ACHN (cell line): ENCODE measurements around the gene COL4A4.
"Not testable (repeated sequence)": the region's sequence is repeated elsewhere in the genome, so short reads cannot be mapped to it uniquely, and the experiment has no call there.

ENCODE experiments used
- DNase-seq: peaks from one replicate; pipeline ENCODE4 v3.0.0-alpha.2; 2015
- in situ Hi-C: cut with HindIII; loops from 2 replicates; pipeline ENCODE4 v1.10.0; 2017; ENCODE audit warnings: low sequenced_read_pairs, low pct_ligation_motif_present, low pct_unique_long_range_greater_than_20kb

Gene COL4A4

DNA sequence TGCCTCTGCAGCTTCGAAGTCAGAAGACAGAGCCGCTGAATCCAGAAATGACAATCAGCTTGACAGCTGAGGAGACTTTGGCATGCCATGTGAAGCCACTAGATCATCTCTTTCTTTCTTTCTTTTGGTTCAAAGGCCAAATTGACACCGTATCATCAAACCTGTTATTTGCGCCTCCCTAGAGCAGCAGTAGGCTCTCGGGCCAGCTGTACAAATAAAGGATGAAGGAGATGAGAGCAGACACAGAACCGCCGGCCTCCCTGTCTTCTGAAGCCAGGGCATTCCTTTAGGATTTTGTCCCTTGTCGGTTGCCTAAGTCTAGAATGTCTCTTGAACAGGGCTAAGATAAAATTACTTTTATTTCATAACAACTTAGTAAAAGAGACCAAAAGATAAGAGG, 36.8 kb downstream of the COL4A4 start:
- in situ Hi-C loops = no loop called here
- no peak for DNase-seq

DNA sequence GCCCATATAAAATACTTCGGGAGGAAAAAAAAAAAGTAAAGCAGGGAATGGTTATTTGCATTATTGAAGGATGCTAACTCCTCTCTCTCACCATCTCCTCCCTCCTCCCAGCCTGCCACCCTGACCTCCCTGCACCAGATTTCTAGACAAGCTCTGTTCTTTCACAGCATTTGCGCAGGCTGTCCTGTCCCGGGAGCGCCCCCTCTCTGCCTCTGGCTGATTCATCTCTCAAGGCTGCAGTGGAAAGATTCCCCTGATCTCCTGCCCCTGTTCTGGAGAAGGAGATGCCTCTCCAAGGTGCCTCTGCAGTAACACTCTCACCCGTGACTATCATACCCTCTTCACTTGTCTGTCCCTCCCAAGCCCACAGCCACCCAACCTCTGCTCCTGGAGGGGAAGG, 38.5 kb downstream of the COL4A4 start:
- DNase-seq = no peak
- in situ Hi-C loops = no loop called here

DNA sequence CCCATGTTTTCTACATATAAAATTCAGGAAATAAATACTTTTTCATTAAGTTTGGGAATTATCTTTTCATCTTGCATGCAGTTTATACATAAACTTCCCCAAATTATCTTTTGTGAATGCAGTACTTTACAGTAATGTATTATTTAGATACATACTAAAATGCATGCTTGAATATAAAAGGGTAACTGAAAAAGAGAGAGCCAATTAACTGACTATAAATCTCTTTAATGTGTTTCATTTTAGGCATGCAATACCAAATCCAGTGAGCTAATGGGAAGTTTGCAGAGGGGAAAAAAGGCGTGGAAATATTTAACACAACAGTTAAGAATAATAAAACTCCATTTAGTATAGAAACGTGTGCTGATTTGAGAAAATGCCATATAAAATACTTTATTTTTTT, 39.2 kb downstream of the COL4A4 start:
- in situ Hi-C loops = no loop called here
- DNase-seq = no peak

DNA sequence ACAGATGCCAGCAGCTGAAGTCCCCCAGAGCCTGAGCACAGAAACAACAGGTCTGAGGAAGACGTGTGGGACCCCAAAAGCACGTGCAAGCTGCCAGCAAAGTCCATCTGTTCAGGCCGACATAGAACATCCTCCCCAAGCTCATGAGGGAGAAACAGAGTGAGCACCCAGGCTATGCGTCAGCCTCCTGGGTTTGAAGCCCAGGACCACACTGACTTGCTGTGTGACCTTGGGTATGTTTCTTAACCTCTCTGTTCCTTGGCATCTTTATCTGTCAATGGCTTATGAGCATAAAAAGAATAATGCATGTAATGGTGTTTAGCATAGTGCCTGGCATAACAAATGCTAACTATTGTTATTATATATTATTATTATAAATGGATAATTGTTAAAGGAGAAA, 40.3 kb downstream of the COL4A4 start:
- no peak for DNase-seq
- in situ Hi-C loops = no loop called here

DNA sequence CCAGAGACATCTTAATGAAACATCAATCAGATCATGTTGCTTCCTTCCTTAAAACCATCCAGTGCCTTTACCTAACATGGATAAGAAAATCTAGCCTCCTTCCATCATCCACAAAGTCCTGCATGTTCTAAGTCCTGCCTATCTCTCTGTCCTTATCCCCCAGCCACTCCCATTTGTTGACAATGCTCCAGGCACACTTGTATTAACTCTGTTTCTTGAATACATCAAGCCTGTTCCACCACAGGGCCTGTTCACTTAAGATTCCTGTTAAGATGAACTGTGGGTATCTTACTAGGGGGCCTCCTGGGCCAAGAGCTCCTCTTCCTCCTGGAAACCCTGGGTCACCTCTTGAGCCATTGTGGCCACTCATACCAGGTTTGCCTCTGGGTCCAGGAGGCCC, 45.7 kb downstream of the COL4A4 start:
- no peak for DNase-seq
- in situ Hi-C loops = no loop called here

DNA sequence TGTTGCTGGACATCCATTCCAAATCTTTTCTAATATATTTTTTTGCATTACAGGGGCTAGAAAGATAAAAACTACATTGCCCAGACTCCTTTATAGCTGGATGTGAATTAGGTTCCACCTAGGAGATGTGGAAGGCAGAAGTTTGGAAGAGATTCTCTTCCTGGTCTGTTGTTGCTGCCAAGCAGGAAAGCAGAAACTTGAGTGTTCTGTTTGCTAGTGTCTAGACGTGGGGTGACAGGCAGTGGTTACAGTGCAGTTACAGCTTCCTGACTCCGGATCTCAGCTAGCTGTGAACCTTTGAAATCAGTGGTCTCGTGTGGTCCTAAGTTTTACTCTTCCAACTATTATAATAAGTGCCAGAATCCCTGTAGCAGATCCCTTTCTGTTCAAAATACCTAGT, 46.2 kb downstream of the COL4A4 start:
- DNase-seq = no peak
- in situ Hi-C loops = no loop called here

DNA sequence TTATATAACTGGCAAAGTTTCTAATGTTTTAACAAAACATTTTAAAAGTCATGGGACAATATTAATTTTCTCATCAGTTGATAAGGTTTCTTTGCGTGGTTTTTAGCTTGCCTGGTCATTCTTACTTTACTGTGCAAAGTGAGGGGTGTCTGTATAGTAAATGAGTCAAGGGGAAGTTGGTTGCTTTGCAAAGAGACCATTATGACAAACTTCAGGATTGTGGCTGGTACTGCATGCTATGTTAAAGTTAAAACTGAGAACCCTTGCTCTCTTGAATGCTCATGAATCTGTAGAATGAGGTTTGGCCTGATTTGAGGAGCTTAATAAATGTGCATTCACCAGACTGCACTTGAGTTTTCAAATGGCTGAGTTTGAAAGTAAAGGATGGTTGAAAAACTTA, 47.0 kb downstream of the COL4A4 start:
- in situ Hi-C loops = no loop called here
- DNase-seq = no peak

DNA sequence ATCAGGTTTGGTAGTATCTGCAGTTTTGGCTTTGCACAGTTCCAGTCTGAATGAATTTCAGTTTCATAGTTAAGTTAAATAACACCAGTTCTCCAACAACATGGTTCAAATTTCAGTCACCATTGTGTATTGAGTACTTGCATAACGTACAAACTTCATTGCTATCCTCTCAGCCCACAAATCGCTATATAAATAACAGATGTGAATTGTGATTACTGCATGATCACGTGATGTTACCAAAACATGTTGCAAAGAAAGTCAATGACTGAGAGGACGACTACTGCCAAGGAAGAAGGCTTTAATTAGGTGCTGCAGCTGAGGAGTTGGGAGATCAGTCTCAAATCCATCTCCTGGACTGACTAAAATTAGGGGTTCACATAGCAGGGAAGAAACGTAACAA, 48.2 kb downstream of the COL4A4 start:
- DNase-seq = no peak
- in situ Hi-C loops = no loop called here

DNA sequence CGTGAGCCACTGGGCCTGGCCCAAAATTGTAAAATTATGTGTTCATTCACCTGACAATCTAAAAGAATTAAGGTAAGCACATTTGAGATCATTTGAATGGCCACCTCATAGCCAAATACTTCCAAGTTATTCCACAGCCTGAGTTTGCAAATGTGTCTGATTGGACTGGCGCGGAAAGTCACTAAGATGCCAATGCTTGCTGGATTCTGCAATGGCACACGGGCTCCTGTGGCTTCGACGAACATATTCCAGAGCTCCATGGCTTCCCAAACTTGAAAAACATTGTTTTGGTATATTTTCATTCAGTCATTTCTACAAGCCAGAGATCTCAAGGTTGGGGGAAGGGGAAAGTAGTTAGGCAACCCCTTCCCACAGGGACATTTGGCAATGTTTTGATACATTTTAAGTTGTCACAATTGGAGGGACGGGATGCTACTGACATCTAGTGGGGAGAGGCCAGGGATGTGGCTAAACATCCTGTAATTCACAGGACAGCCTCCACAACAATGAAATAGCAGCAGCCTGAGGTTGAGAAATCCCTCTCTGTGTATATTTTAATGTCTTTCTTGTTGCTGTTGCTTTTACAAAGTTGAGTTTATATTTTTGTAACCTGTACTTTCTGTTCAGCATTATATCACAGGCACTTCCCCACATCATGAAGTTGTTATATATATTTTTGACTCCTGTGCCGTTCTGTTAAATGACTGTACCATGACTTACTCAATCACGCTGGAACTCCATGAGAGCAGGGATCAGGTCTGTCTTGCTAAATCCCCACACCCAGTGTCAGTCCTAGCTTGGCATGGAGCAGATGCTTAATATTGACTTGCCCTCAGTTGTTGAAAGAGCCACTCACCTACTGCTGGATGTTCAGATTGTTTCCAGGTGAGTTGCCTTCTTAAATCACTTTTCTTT, 56.9 kb downstream of the COL4A4 start:
- peak; percentile 60 for DNase-seq
- in situ Hi-C loops = no loop called here

DNA sequence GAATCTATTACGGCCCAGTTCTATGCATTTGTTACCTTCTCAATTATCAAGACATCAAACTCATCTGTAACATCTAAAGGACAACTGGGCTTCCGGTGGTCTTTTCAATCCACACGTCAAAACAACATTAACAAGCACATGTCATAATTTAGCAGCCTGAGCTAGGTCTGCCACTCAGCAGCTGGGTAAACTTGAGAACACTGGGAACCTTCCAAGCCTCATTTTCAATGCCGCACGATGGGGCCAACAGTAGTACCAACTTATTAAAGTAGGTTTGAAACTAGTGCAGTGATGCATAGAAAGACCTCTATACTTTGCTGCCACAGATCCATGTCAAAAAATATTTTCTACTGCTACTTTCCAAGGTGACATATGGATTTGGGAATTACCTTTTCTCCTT, 60.4 kb downstream of the COL4A4 start:
- in situ Hi-C loops = no loop called here
- DNase-seq = no peak

DNA sequence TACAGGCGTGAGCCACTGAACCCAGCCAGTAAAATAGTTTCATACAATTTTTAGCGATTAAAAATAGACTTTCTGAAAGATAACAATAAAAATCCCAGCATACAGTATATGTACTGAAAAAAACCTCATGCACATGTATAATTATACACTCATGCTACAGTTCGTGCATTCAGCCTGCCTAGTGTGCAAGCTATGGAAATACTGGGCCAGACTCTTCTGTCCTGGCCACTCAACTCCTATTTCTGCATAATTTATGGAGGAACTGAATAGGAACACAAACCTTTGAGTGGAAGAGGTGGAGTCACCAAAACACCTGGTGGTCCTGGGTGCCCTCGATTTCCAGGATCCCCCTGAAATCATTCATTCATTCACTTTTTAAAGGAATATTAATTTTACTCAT, 64.7 kb downstream of the COL4A4 start:
- in situ Hi-C loops = no loop called here
- no peak for DNase-seq

DNA sequence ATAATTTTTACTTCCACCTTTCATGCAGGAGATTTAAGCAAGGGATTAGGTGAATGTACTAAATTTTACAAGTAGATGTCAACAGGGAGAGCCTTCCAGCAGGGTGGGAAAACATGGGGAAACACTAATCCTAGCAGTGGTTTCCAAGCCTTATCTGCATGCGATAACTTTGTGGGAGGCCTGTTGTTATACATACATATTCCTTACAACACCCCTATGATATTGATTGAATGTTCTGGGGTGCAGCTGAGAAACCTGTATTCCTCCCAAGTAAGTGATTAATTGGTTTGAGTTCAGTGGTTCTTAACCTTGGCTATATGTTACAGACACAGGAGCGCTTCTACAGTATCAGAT, 65.9 kb downstream of the COL4A4 start:
- in situ Hi-C loops = no loop called here
- no peak for DNase-seq

DNA sequence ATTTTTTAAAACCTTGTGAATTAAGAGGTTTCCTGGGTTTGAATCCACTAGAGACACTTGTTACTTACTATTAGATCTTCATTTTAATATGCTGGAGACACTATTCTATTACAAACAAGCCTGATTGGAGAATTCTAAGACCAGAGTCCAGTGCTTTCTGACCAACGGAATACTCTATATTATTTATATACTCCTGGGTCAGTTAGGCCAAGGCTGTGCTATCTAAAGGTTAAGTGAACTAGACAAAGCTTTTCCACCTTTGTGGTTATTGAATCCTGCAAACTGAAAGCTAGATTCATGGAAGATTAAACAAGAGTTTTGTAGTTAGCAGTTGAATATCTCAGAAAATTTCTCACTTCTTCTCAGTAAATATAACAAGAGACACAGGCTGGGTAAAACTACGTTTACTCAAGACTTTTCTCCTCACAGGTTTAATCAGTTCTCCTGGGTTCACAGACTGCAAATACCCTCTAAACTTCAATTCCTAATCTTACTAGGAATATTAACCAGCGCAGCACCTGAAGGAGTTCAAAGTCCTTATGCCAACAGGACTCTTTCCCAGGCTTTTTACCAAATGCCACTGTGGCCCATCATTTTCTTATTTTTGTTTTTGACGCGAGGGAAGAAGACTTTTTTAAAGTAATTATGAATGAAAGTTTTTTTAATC, 66.4 kb downstream of the COL4A4 start:
- in situ Hi-C loops = no loop called here
- no peak for DNase-seq

DNA sequence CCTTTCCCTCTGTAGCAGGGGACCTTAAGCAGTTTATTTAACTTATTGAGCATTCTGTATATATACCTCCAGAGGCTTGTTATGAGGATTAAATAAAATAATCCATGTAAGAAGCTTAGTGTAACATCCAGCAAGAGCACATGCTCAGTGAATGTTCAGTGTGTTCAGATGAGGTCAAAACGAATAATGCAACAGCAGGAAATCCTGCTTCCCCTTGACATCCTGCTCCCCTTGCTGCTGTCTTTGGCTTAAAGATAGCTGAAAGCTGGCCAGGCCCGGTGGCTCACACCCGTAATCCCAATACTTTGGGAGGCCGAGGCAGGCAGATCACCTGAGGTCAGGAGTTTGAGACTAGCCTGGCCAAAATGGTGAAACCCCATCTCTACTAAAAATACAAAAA, 68.7 kb downstream of the COL4A4 start:
- in situ Hi-C loops = no loop called here
- no peak for DNase-seq

DNA sequence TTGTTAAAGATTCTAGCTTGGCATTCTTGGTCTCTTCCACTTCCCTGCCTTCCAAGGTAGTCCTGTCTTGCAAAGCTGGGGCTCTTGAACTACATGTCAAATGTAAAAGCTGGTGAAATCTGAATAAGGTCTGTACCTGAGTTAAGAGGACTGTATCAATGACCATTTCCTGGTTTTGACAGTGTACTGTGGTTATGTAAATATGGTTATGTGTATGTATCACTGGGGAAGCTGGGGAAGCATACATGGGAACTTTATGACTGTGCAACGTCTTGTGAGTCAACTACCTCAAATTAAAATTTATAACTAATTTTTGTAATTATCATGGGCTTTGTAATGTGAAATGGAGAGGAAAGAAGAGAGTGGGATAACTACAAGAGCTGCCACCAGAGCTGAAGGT, 81.7 kb downstream of the COL4A4 start:
- no peak for DNase-seq
- in situ Hi-C loops = no loop called here

DNA sequence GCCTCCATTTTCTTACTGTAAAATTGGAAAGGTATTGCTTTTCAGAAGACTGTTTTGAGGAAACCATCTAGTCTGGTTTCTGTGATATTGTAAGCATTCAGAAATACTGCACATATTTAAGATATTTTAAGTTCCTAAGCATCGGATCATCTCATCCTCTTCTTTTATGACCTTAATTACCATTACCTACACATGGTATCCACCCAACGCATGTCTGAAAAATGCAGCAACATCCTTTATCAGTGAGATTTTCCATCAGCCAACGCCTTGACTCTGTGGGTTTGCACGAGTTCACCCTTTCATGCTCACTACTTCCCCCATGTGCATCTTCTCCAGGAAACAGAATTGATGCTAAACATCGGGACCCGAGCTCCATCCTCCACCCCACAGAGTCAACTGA, 84.3 kb downstream of the COL4A4 start:
- in situ Hi-C loops = no loop called here
- no peak for DNase-seq

DNA sequence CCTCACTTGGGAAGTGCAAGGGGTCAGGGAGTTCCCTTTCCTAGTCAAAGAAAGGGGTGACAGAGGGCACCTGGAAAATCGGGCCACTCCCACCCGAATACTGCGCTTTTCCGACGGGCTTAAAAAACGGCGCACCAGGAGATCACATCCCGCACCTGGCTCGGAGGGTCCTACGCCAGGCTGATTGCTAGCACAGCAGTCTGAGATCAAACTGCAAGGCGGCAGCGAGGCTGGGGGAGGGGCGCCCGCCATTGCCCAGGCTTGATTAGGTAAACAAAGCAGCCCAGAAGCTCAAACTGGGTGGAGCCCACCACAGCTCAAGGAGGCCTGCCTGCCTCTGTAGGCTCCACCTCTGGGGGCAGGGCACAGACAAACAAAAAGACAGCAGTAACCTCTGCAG, 98.9 kb downstream of the COL4A4 start:
- in situ Hi-C loops, DNase-seq: not testable (repeated sequence)

DNA sequence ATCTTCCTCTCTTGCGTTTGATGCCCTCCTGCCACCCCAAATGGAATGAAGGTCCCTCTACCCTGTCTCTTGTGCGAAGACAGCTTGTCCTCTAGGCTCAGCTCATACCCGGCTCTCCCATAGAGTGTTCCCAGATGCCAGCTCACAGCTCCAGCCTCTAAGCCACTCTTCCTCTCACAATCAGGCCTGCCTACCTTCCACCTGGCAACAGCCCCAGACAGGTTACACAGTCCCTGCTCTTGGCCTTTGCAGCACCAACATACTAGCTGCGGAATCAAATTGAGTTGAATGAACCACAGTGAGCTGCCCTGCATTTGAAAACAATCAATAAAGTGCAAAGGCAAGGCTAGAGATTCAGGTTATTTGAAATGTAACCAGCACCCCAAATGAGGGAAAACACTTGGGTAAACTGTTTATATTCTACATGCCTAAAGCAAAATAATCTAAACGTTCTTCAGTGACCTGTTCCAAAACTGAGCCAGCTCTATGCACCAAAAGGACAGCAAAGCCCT, 105.1 kb downstream of the COL4A4 start:
- in situ Hi-C loops = no loop called here
- DNase-seq = no peak

DNA sequence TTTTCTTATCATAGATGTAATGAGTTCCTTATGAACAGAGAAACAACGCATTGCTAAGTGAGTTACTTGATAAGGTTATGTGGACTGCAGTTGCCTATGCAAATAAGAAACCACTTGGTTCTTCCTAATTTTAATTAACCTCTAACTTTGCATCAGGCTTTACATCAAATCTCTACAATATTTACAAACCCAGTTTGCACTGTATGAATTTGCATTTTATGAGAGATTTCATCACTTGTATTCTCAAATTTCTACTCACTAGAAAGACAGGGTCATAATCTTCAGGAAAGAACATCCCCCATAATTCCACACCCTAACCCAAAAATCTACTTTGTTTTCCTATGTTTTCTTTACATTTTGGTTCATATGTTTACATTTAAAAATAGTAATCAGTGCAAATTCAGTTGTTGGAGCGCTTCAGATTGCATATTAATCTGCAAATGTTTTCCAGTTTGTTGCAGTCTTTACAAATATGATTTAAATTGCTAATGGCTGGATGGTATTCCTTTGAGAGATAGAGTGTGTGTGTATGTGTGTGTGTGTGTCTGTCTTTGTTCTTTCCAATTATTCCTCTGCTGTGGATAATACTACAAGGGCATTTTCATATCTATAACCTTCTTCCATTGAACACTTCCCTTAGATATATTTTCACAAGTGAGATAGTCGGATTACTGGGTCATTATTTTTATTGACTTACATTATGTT, 106.1 kb downstream of the COL4A4 start:
- no peak for DNase-seq
- in situ Hi-C loops = no loop called here
